Measurements from ENCODE around the gene PHPT1.

DNA sequence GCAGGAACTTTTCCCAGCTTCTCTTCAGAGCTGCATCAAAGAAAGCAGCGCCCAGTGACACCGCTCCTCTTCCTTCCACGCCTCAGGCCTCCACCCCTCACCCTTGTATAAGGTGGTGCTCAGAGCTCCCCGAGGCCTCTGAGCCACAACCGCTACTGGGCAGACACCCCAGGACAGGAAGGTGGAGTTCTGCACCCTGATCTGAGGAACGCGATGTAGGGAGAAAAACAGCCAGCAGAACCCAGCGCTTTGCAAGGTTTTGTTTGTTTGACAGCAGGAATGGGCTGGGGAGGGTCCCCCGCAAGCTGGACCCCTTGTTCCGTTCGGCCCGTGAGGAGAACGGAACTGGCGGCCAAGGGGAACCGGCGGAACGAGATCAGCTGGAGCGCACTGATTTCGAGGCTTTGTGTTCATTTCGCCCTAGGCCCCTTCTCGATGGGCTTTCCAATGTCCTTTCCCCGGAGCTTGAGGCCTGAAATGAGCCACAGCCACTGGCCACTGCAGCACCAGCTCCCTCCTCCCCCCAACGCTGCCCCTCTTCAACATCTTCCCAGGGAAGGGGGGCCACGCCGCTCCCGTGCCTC lies 12.8 kb downstream of the PHPT1 start:
- TF ChIP-seq POLR2AphosphoS5 (IDR thresholded peaks at IDR 0.05; ENCODE audit: low read depth, low read length) (no peak), TBP (IDR thresholded peaks at IDR 0.05; ENCODE audit: low read depth, low read length) (no peak), CHD1 (IDR thresholded peaks at IDR 0.05; ENCODE audit: low read depth, low read length) (no peak), TAF1 (IDR thresholded peaks at IDR 0.05; ENCODE audit: low read depth, low read length) (no peak), POLR2A (IDR thresholded peaks at IDR 0.05; ENCODE audit: control extremely low read depth in 1 of 2, low read depth in 2 of 2, low read length in 2 of 2) (no peak), SUZ12 (IDR thresholded peaks at IDR 0.05; ENCODE audit: low read length) (no peak), YY1 (IDR thresholded peaks at IDR 0.05; ENCODE audit: low read depth, low read length) (no peak)
- TF ChIP-seq, protein P1, sequence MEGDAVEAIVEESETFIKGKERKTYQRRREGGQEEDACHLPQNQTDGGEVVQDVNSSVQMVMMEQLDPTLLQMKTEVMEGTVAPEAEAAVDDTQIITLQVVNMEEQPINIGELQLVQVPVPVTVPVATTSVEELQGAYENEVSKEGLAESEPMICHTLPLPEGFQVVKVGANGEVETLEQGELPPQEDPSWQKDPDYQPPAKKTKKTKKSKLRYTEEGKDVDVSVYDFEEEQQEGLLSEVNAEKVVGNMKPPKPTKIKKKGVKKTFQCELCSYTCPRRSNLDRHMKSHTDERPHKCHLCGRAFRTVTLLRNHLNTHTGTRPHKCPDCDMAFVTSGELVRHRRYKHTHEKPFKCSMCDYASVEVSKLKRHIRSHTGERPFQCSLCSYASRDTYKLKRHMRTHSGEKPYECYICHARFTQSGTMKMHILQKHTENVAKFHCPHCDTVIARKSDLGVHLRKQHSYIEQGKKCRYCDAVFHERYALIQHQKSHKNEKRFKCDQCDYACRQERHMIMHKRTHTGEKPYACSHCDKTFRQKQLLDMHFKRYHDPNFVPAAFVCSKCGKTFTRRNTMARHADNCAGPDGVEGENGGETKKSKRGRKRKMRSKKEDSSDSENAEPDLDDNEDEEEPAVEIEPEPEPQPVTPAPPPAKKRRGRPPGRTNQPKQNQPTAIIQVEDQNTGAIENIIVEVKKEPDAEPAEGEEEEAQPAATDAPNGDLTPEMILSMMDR (IDR thresholded peaks at IDR 0.05; ENCODE audit: control extremely low read depth in 1 of 3, insufficient read depth in 1 of 3, low read depth in 1 of 3, low read length in 3 of 3), result no peak
